D341Med (cell line): ENCODE measurements around the gene COPS3.
"Not testable (repeated sequence)": the region's sequence is repeated elsewhere in the genome, so short reads cannot be mapped to it uniquely, and the experiment has no call there.

ENCODE experiments used
- DNase-seq: peaks from one replicate; pipeline ENCODE4 v3.0.0; 2012; ENCODE audit warnings: low spot score

COPS3 gene

DNA sequence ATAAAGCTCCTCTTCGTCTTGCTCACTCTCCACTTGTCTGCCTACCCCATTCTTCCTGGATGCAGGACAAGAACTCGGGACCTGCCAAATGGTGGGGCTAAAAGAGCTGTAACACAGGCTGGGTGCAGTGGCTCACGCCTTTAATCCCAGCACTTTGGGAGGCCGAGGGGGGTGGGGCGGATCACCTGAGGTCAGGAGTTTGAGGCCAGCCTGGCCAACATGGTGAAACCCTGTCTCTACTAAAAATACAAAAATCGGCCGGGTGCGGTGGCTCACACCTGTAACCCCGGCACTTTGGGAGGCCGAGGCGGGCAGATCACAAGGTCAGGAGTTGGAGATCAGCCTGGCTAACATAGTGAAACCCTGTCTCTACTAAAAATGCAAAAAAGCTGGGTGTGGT is 20.6 kb upstream of the COPS3 start:
- not testable (repeated sequence) for DNase-seq

DNA sequence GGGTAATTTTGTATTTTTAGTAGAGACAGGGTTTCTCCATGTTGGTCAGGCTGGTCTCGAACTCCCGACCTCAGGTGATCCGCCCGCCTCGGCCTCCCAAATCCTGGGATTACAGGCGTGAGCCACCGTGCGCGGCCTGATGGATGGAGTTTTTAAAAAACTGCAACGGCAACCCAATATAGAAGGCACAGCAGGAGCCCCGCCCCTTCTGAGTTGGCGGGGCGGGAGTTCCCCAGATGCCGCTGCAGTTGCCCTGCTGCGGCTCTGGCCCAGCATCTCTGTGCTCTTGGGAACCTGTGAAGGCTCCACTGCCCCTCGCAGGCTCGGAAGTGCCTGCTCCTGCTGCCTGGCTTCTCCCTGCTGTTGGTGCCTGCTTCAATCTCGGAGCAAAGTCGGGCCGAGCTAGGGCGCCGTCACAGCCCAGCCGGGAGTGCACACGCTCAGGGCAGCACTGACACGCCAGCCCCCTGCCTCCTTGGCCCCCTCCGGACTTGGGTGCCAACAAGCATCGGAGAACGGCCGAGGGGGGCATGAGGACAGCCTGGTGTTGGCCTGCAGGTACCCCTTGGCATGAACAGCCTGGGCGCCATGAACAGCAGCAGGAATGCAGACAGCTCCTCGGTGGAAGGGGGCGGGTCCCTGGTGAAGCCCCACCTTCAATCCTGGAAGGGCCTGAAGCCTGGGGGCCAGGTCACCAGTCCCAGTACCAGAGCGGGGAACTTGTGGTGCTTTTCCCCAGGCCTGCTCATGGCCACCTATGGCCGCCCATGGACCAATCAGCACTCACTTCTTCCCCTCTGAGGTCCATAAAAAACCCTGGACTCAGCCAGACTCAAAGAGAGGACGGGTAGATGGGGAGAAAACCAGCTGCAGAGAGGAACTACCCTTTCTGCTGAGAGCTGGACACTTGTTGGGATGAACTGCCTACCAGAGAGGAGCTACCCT is 19.9 kb upstream of the COPS3 start:
- DNase-seq, result no peak

DNA sequence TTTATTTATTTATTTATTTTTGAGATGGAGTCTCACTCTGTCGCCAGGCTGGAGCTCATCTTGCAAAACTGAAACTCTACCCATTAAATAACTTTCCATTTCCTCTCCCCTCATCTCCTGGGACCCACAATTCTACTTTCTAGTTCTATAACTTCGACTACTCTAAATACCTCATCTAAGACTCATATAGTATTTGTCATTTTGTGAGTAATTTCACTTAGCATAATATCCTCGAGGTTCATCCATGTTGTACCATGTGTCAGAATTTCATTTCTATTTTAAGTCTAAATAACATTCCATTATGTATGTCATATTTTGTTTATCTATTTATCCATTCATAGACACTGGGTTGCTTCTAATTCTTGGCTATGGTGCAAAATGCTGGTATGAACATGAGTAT is 17.1 kb upstream of the COPS3 start:
- DNase-seq, result no peak

DNA sequence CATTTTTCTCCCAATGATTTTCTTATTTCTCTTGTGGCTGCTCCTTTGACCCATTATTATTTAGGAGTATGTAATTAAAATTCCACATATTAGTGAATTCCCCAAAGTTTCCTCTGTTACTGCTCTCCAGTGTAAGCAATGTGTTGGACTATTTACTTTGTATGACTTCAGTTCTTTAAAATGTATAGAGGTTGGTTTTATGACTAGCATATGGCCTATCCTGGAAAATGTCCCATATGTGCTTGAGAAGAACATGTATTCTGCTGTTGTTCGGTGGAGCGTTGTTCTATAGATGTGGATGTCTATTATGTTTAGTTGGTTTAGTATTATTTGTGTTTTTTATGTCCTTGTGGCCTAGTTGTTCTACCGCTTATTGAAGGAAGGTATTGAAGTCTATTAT is 16.2 kb upstream of the COPS3 start:
- no peak for DNase-seq

DNA sequence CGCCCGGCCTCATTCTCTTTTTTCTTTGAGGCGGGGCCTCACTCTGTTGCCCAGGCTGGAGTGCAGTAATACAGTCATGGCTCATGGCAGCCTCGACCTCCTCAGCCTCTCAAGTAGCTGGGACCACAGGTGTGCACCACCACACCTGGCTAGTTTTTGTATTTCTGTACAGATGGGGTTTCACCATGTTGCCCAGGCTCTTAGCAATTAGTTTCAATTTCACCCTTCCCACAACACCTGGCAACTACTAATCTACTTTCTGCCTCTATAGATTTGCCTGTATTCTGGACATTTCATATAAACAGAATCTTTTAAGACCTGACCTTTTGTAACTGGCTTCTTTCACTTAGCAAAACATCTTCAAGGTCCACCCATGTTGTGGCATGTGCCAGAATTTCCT is 14.1 kb upstream of the COPS3 start:
- no peak for DNase-seq

DNA sequence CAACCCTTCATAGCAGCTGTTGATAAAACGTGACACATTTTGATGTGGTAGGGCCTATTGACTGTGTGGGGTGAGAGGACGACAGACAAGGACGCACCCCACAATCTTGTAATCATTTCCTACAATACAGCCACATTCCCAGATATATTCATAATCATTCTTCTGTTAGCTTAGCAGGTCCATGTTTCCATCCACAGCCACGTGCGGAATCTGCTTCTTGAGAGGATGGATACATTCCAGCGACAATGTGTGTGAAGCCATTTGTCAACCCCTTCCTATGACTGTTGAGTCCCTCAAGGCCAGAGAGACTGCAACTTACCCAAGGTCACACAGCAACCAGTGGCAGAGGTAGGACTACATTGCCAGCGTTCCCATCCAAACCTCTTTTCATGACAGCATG is 8.7 kb upstream of the COPS3 start:
- no peak for DNase-seq

DNA sequence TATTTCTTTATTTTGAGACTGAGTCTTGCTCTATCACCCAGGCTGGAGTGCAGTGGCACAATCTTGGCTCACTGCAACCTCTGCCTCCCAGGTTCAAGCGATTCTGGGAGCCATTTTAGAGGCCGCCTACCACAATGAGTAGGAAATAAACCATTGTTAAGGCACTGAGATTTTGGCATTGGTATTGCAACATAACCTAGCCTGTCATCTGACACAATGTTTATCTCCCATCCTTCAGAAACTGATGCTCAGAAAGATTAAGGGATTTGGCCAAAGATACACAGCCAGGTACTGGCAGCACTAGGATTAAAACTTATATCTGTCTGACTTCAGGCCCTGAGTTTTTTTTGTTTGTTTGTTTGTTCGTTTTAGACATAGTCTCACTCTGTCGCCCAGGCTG is 8.0 kb upstream of the COPS3 start:
- no peak for DNase-seq

DNA sequence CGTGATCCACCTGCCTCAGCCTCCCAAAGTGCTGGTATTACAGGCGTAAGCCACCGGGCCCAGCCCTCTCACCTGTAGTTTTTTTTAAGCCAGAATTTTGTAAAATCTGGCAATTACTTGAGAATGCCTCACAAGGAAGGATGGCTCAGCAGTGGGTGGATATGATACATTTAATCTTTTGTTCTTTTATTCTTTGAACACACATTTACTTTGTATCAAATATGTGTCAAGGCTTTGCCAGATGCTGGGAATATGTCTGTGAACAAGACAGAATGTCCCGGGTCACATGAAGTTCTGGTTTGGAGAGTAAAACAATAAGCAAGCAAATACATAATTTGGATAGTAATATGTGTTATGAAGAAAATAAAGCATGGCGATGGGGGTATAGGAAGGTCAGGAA is 4.9 kb upstream of the COPS3 start:
- DNase-seq, result no peak

DNA sequence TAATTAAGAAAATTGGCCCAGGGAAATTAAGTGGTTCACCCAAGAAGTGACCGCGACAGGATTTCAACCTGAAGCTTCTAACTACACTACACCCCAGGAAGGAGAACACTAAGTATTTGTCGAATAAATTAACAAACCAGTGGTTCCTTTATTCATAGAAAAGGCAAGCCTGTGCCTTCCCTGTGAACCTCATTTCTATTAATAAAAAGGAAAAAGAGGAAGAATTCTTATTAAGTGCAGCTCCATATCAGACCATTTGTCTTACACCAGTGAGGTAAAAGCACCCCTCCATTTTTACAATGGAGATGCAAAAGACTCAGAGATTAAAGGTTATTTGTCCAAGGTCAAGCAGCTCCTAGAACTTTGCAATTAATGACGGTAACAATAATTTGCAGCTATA is 1.7 kb downstream of the COPS3 start:
- no peak for DNase-seq

DNA sequence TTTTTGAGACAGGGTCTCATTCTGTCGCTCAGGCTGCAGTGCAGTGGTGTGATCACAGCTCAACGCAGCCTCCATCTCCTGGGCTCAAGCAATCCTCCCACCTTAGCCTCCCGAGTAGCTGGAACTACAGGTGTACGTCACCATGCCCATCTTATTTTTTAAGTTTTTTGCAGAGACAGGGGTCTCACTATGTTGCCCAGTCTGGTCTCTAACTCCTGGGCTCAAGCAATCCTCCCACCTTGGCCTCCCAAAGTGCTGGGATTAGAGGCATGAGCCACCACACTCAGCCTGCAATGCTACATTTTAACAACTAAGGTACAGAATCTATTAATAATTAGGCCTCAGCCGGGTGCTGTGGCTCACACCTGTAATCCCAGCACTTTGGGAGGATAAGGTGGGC is 3.6 kb downstream of the COPS3 start:
- DNase-seq, result not testable (repeated sequence)

DNA sequence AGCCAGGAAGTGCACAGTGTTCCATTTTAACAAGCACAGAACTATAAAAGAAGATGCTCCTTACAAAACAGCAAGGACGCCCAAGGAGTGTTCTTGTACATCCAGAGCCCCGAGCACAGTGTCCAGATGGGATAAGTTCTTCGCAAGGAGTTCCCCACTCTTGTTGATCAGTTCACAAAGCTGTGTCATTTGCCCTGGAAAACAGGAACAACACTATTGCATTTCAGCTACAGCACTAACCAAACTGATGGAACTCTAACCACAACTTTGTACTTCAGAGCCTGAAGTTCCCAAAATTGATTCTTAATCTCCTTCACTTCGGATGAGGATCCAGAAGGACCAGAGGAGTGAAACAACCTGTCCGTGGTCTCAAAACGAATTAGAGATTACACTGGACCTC is 5.1 kb downstream of the COPS3 start:
- DNase-seq, result no peak

DNA sequence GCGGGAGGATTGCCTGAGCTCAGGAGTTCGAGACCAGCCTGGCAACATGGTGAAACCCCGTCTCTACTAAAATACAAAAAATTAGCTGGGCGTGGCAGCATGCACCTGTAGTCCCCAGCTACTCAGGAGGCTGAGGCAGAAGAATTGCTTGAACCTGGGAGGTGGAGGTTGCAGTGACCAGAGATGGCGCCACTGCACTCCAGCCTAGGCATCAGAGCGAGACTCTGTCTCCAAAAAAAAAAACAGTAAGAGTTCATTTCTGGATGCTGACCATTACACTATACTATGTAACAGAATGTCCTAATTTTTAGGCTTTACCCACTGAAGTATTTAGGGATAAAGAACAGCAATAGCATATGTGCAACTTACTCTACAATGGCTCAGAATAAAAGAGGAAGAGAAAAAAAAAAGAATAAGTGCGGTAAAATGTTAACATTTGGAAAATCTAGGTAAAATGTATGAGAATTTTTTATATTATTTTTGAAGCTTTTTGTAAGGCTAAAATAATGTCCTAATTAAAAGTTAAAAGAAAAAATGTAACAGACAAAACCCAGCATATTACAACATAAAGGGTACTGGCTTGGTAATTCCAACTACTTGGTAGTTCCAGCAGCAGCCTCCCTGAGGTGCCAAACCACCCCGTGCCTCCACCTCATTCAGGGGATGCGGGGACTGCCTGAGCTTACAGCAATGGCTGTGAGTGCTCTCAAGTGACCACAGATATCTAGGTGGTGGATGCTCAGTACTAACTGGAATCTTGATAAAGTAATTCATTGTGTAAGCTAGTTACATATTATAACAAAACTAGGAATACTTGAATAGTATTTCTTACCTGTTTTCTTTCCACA is 10.9 kb downstream of the COPS3 start:
- no peak for DNase-seq

DNA sequence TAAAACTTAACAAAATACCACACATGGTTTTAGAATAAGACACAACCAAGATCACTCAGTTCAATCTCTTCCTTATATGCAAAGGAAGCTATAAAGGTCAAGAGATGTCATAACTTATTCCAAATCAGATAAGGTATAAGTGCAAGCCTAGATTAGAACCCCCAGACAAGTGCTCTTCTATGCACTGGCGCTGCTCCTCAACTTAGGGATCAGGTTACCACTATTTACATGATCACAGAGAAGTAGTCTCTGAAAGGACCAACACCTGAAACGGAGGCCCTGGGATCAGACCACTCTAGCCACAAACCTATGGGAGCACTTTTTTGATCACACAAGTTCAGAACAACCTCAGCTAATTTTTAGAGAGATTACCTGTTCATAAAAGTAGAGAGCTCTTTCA is 16.6 kb downstream of the COPS3 start:
- no peak for DNase-seq

DNA sequence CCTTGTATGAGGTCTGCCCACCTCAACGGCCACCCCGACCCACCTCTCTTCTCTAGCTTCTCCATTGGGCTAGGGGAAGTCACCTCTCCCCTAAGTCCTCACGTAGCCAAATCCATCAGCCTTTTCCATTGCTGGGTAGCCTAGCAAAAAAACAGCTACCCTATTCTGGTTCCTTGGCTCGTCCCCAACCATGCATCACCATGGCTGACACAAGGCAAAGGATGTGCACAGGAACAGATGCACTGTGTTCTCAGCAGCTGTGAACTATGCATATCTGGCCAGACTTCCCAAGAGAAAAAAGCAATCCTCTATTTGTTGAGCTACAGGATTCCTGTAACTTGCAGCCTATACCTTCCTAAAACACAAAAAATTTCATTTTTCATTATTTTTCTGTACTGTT is 22.0 kb downstream of the COPS3 start:
- no peak for DNase-seq

DNA sequence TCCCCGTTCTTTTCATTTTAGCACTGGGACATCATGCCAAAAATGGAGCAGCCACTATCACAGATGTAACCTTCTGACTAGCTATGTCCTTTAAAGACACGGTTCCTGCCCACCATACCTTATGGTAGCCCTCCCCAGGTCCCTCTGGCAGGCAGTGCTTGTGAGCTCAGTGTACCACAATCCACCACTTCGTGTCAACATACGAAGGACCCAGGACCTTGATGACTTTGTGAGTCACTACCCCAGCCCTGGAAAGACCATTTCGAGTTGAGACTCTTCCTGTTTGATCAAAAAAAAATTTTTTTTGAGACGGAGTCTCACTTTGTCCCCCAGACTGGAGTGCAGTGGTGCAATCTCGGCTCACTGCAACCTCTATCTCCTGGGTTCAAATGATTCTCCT is 23.0 kb downstream of the COPS3 start:
- no peak for DNase-seq

DNA sequence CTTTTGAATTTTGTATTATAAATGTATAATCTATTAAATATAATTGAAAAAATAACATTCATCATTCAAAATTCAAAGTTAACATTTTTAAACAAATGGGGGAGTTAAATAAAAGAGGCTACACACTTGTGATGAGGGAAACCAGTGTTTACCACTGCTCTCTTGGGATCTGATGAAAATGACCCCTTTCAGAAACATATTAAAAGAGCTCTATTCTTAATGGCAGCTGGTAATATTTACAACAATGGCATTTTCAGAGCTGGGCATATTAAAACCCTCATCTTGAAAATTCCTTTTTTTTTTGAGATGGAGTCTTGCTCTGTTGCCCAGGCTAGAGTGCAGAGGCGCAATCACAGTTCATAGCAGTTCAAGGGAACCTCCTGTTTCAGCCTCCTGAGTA is 24.7 kb downstream of the COPS3 start:
- no peak for DNase-seq

DNA sequence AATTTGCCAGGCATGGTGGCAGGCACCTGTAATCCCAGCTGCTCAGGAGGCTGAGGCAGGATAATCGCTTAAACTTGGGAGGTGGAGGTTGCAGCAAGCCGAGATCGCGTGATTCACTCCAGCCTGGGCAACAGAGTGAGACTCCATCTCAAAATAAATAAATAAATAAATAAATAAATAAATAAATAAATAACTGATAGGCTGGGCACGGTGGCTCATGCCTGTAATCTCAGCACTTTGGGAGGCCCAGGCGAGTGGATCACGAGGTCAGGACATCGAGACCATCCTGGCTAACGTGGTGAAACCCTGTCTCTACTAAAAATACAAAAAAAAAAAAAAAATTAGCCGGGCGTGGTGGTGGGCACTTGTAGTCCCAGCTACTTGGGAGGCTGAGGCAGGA is 25.4 kb downstream of the COPS3 start:
- not testable (repeated sequence) for DNase-seq

DNA sequence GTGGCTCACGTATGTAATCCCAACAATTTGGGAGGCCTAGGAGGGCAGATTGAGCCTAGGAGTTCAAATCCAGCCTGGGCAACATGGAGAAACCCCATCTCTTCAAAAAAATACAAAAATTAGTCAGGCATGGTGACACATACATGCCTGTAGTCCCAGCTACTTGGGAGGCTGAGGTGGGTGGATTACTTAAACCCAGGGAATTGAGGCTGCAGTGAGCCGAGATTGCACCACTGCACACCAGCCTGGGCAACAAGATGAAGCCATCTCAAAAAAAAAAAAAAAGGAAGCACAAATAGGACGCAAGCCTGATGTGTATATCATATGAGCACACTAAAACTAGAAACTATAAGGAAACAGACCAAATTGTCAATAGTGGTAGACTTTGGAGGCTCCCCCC is 27.0 kb downstream of the COPS3 start:
- DNase-seq, result no peak

DNA sequence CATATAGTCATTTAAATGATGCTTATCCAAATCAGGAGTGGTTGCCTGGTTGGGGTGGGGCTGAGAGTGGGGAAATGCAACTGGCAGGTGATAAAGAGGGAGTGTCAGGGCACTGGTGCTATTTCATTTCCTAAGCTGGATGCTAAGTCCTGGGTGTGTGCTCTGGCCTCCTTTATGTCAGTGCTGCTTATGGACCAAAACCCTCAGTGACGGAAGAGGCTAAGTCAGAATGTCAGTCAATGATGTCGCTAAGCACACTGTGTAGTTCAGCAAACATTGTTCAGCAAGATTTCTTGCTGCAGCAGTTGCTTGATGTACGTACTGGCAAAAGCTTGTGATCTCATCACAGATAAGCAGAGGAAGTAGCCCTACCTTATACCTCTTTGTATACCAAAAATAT is 27.6 kb downstream of the COPS3 start:
- no peak for DNase-seq

DNA sequence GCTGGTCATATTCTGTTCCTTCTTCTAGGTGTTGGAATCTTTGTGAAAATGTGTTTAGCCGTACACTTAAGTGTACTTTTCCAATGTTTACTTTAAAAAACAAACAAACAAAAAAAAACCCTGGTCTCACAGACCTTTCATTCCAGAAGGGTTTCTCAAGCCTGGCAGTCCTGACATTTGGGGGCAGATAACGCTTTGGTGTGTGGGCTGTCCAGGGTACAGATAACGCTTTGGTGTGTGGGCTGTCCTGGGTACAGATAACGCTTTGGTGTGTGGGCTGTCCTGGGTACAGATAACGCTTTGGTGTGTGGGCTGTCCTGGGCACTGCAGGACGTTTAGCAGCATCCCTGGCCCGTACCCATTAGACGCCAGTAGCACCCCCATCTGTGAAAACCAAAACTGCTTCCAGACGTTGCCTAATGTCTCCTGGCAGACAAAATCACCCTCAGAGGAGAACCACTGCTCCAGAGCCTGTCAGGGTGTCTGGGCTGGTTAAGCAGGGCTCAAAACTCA is 28.8 kb downstream of the COPS3 start:
- no peak for DNase-seq

DNA sequence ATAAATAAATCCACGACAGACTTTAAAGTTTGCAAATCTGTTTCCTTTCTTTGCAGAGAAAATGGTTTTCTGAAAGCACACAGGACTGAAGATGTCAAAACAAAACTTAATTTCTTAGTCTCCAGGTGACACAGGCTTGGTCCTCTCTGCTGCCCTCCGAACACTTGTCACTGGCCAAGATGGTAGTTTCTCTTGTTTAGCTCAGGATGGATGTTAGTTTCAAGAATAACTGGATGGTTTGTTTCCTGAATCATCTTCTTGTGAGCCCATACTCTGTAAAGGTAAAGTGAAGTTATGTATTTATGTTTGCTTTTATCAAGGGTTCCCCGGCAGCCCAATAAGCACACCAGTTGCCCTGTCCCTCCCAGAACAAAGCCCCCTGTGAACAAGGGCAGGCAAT is 34.2 kb downstream of the COPS3 start:
- DNase-seq, result no peak

DNA sequence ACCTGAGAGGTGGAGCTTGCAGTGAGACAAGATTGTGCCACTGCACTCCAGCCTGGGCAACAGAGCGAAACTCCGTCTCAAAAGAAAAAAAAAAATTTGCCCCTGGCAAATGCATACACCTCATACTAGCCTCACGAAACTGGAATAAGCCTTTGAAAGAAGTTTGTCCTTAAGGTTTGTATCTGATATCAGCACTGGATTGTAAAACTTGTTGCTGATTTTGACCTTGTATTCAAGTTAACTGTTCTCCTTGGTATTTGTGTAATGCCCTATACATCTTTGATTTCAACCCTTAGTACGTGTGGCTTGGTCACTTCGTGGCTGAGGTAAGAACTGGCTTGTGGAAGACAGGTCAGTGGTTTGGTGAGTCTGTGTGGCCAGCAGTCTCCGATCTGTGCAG is 37.9 kb downstream of the COPS3 start:
- DNase-seq, result no peak

DNA sequence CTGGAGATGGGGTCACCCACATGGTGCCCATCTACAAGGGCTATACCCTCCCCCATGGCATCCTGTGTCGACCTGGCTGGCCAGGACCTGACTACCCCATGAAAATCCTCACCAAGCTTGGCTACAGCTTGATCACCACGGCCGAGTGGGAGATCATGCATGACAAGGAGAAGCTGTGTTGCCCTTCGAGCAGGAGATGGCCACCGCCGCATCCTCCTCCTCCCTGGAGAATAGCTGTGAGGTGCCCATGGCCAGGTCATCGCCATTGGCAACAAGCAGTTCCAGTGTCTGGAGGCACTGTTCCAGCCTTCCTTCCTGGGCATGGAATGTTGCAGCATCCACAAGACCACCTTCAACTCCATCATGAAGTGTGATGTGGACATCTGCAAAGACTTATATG is 38.8 kb downstream of the COPS3 start:
- DNase-seq, result no peak
